Esophagus muscularis mucosa (tissue), 4 donors: ENCODE results near the gene CD274. TPM values are rescaled to one million over a fixed set of nuclear protein-coding genes. Genes with fewer than 3 reads are reported as not detected.
"Not testable (repeated sequence)": the region's sequence is repeated elsewhere in the genome, so short reads cannot be mapped to it uniquely, and the experiment has no call there.

ENCODE experiments used
- DNase-seq: peaks from one replicate; pipeline ENCODE4 v3.0.0-alpha.2; 2017; ENCODE audit errors: extremely low spot score
- H3K27ac ChIP-seq, 4 donors: fragments of 200-600 bp; sonication (generic); replicated peaks in 1 of 4; 1 replicate in 3 of 4; 2 replicates in 1 of 4; pipeline ENCODE4 v1.5.1; 2016 to 2019; ENCODE audit warnings: mild to moderate bottlenecking in 1 of 4
- H3K27me3 ChIP-seq, 4 donors: fragments of 200-600 bp; sonication (generic); one replicate each; pipeline versions ENCODE4 v1.5.1 to v1.6.0; 2016 to 2019
- H3K36me3 ChIP-seq, 4 donors: fragments of 200-600 bp; sonication (generic); one replicate each; pipeline ENCODE4 v1.5.1; 2016 to 2019
- H3K4me1 ChIP-seq, 4 donors: fragments of 200-600 bp; sonication (generic); one replicate each; pipeline ENCODE4 v1.5.1; 2016 to 2019
- H3K4me3 ChIP-seq, 4 donors: fragments of 200-600 bp; sonication (generic); 1 replicate in 2 of 4; 2 replicates in 2 of 4; pipeline ENCODE4 v1.5.1; 2016 to 2019; ENCODE audit warnings: mild to moderate bottlenecking in 4 of 4, moderate library complexity in 1 of 4
- H3K9me3 ChIP-seq, 4 donors: fragments of 200-600 bp; sonication (generic); 1 replicate in 3 of 4; 2 replicates in 1 of 4; pipeline ENCODE4 v1.5.1; 2016 to 2019
- EP300 ChIP-seq: sonication (generic); formaldehyde crosslinking; IDR thresholded peaks from one replicate; pipeline ENCODE4 v1.6.1; 2017; ENCODE audit warnings: antibody characterized with exemption
- POLR2A ChIP-seq: fragments of 450-650 bp; IDR thresholded peaks from one replicate; pipeline ENCODE4 v1.6.1; 2017; ENCODE audit warnings: antibody characterized with exemption, moderate library complexity, mild to moderate bottlenecking, low read depth
- POLR2AphosphoS5 ChIP-seq, 2 donors: sonication (generic); formaldehyde crosslinking; IDR thresholded peaks; one replicate each; pipeline ENCODE4 v1.6.1; 2017; ENCODE audit warnings: antibody characterized with exemption in 2 of 2
- WGBS: methylation state at CpG from one replicate; pipeline ENCODE4 v1.1.5; 2018; 5-methylcytosine and 5-hydroxymethylcytosine counted together
- intact Hi-C: fragments of 100-400 bp; cut with DNase I; formaldehyde crosslinking; loops from one replicate; pipeline ENCODE4 v1.15.1; 2023
- total RNA-seq, 4 donors: library from RNA; depleted of rRNA; stranded (reverse); fragments of >200 nt; gene quantifications; one replicate each; pipeline versions ENCODE4 v1.1.0 to v1.2.1, GENCODE V29; 2016
- TF ChIP-seq, protein P1 (sequence below), 3 experiments: fragments of 200-600 bp in 2 of 3; fragments of 450-650 bp in 1 of 3; sonication (generic) in 2 of 3; IDR thresholded peaks; one replicate each; pipeline ENCODE4 v1.5.1; 2017 to 2019; ENCODE audit warnings: antibody characterized with exemption in 3 of 3, mild to moderate bottlenecking in 2 of 3, moderate library complexity in 1 of 3

CD274 gene
- total RNA-seq, 4 donors from 2014 or later = 0.65 to 4.5 (median 2.6) TPM

DNA sequence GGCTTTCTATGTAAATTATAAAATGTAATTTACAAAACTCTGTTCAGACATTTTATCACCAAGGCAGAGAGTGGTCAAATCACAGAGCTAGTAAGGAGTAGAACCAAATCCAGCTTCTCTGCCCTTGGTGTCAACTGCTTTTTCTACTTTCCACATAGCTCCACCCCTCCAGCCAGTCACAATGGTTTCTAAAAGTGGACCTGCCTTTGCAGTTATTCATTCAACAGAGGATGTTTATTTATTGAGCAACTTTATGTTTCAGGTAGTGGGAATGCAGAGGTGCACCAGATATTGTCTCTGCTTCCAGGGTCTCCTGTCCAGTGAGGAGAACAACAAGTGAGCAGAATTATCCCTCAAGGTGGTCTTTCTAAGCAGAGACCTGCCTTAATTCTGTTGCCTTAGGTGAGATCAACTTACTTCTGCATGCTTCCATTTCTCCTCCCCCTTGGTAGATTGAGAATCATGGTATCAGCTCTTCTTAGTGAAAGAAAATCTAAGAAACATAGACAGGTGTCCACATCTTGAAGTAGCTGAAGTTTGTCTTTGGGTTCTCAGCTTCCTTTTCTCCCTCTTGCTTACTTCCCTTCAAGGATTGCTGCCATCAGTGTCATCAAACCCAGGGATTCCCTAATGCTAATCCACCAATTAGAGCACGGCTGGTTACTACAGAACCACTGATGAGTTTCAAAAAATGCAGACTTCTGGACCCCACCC lies 42.8 kb downstream of the CD274 start:
- no peak overlapping the region for H3K27ac ChIP-seq
- H3K27me3 ChIP-seq = no peaks in the 10 kb centered on the region
- intact Hi-C loops = no loop called here
- no peaks in the 10 kb centered on the region for H3K9me3 ChIP-seq
- no peaks in the 10 kb centered on the region for H3K36me3 ChIP-seq
- H3K4me3 ChIP-seq = no peak overlapping the region
- H3K4me1 ChIP-seq = no peaks in the 10 kb centered on the region
- TF ChIP-seq, protein P1, sequence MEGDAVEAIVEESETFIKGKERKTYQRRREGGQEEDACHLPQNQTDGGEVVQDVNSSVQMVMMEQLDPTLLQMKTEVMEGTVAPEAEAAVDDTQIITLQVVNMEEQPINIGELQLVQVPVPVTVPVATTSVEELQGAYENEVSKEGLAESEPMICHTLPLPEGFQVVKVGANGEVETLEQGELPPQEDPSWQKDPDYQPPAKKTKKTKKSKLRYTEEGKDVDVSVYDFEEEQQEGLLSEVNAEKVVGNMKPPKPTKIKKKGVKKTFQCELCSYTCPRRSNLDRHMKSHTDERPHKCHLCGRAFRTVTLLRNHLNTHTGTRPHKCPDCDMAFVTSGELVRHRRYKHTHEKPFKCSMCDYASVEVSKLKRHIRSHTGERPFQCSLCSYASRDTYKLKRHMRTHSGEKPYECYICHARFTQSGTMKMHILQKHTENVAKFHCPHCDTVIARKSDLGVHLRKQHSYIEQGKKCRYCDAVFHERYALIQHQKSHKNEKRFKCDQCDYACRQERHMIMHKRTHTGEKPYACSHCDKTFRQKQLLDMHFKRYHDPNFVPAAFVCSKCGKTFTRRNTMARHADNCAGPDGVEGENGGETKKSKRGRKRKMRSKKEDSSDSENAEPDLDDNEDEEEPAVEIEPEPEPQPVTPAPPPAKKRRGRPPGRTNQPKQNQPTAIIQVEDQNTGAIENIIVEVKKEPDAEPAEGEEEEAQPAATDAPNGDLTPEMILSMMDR (IDR thresholded peaks at IDR 0.05) = no peak
- TF ChIP-seq POLR2A (no peak), POLR2AphosphoS5 (IDR thresholded peaks at IDR 0.05) (no peak), EP300 (no peak)
- WGBS = 82% methylated on average over 1 of the region's 1 CpG
- no peak for DNase-seq

DNA sequence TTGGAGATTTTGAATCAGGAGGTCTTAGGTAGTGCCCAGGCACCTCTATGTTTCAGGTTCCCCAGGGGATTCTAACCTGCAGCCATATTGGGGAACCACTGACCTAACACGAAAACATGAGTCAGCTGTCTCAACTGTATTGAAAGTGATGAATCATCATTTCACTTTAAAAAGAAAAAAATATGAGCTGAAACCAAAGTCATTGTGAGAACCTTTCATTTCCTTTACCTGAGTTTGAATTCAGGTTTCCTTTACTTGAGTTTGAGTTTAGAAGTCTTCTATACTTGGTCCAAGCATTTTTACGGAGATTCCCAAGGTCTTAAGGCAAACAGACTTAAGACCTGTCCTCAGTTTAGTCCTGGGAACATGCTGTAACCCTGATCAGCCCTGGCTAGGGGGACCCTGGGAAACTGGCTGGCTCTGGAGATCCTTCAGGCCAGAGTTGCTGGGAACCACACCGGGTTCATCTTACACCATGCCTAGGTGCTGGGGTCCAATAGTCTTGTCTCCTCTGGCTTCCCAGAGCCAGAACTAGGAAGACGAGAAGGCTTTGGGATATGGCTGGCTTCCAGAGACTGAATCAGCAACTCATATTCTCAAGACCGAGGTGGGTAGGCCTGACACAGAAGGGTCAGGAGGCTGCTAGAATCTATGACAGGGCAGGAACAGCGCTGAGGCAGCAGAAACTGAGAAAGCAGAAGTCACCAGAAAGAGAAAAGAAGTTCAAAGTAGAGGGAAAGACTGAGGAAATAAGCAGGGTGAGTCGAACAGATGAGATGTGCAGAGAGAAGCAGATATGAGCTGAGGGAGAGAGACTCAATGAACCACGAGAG lies 43.6 kb downstream of the CD274 start:
- peak overlapping the region in 3 of 4 donors; percentile 8 to 50 (median 35) for H3K27ac ChIP-seq
- TF ChIP-seq POLR2A (no peak), POLR2AphosphoS5 (IDR thresholded peaks at IDR 0.05) (no peak), EP300 (no peak)
- TF ChIP-seq, protein P1 (IDR thresholded peaks at IDR 0.05) = no peak
- intact Hi-C loops = no loop called here

DNA sequence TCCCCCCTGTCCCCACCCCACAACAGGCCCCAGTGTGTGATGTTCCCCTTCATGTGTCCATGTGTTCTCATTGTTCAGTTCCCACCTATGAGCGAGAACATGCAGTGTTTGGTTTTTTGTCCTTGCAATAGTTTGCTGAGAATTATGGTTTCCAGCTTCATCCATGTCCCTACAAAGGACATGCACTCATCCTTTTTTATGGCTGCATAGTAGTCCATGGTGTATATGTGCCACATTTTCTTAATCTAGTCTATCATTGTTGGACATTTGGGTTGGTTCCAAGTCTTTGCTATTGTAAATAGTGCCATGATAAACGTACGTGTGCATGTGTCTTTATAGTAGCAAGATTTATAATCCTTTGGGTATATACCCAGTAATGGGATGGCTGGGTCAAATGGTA lies 44.4 kb downstream of the CD274 start:
- H3K4me1 ChIP-seq, H3K4me3 ChIP-seq, intact Hi-C loops, H3K36me3 ChIP-seq, DNase-seq, H3K9me3 ChIP-seq, H3K27ac ChIP-seq, H3K27me3 ChIP-seq: not testable (repeated sequence)
- 67% methylated on average over 3 of the region's 3 CpGs for WGBS

More for the DNA sequence above, 43.6 kb downstream of the CD274 start:
- DNase-seq = no peak
- 68% methylated on average over 8 of the region's 8 CpGs for WGBS
- H3K9me3 ChIP-seq = no peaks in the 10 kb centered on the region
- H3K4me3 ChIP-seq = no peak overlapping the region
- no peaks in the 10 kb centered on the region for H3K27me3 ChIP-seq
- H3K4me1 ChIP-seq = no peaks in the 10 kb centered on the region
- no peaks in the 10 kb centered on the region for H3K36me3 ChIP-seq

DNA sequence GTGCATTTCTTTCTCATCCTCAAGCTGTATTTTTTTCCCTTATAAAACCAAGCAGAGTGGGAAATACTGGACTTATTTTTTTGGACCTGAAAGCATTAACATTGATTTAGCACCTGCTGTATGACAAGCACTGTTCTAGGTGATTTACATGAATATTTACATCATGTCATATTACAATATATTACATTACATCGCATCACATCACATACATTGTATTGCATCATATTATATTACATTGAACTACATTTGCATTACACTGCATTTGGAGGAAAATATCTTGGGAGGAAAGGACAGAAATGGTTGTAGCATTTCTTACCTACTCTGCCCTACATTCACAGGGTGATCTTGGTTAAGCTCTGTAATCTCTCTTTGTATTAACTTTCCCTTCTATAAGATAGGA lies 48.8 kb downstream of the CD274 start:
- DNase-seq = no peak
- H3K4me1 ChIP-seq = peaks cover 0 to 21% (median 4%) of the 10 kb centered on the region in 4 donors
- no peak overlapping the region for H3K4me3 ChIP-seq
- H3K36me3 ChIP-seq = no peaks in the 10 kb centered on the region
- intact Hi-C loops = no loop called here
- H3K27me3 ChIP-seq = no peaks in the 10 kb centered on the region
- TF ChIP-seq EP300 = no peak
- TF ChIP-seq, protein P1 (IDR thresholded peaks at IDR 0.05) = no peak
- TF ChIP-seq POLR2A = no peak
- TF ChIP-seq POLR2AphosphoS5 (IDR thresholded peaks at IDR 0.05) = no peak
- H3K9me3 ChIP-seq = no peaks in the 10 kb centered on the region
- no peak overlapping the region for H3K27ac ChIP-seq
- WGBS = 100% methylated on average over 1 of the region's 1 CpG

DNA sequence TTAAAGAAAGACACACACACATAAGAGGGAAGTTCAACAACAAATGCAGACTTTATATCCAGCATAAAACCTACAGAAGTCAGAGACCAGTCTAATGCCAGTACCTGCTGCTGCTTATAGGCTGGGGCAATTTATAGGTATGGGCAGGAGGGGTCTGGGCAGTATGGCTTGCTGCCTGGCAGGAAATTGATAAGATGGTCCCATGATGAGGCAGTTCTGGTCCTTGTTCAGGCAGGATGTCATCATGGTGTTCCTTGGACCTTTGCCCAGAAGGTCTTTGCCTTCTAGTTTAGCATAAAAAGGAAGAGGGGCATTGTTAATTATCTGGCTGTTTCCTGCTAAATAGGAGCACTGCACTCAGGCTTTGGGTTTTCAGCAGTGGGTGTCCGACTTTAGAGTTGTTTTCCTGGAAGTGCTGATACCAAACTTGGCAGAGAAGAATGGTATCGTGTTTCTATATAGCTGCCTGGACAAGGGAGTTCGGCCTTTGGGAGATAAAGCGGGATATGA lies 49.6 kb downstream of the CD274 start:
- WGBS = 76% methylated on average over 4 of the region's 4 CpGs
- Histone ChIP-seq H3K36me3 (no peaks in the 10 kb centered on the region), H3K27ac (peak overlapping the region in 3 of 4 donors; percentile 16 to 62 (median 41)), H3K27me3 (no peaks in the 10 kb centered on the region), H3K9me3 (no peaks in the 10 kb centered on the region), H3K4me3 (no peak overlapping the region), H3K4me1 (peaks cover 0 to 21% (median 4%) of the 10 kb centered on the region in 4 donors)
- no peak for DNase-seq
- TF ChIP-seq POLR2A (no peak), EP300 (no peak), POLR2AphosphoS5 (IDR thresholded peaks at IDR 0.05) (no peak)
- TF ChIP-seq, protein P1 (IDR thresholded peaks at IDR 0.05) = no peak
- intact Hi-C loops = no loop called here
